Osteocyte (in vitro differentiated cells): ENCODE measurements around the gene CCNB2. TPM values are rescaled to one million over a fixed set of nuclear protein-coding genes. Genes with fewer than 3 reads are reported as not detected.

Experiments
- DNase-seq: peaks from one replicate; pipeline ENCODE4 v3.0.0; 2021; ENCODE audit warnings: mixed read lengths; ENCODE audit not compliant: unreplicated experiment; ENCODE audit errors: extremely low spot score
- H3K27ac Mint-ChIP-seq: one replicate; pipeline ENCODE4 v1.8.0; 2021; ENCODE audit warnings: mild to moderate bottlenecking, mixed read lengths; ENCODE audit not compliant: unreplicated experiment
- H3K27me3 Mint-ChIP-seq: one replicate; pipeline ENCODE4 v1.8.0; 2021; ENCODE audit warnings: mixed read lengths; ENCODE audit not compliant: unreplicated experiment
- H3K36me3 Mint-ChIP-seq: one replicate; pipeline ENCODE4 v1.8.0; 2021; ENCODE audit warnings: mixed read lengths; ENCODE audit not compliant: unreplicated experiment
- H3K4me1 Mint-ChIP-seq: one replicate; pipeline ENCODE4 v1.8.0; 2021; ENCODE audit warnings: mixed read lengths; ENCODE audit not compliant: unreplicated experiment
- H3K4me3 Mint-ChIP-seq: one replicate; pipeline ENCODE4 v1.8.0; 2021; ENCODE audit warnings: mild to moderate bottlenecking, moderate library complexity, mixed read lengths; ENCODE audit not compliant: unreplicated experiment
- H3K9me3 Mint-ChIP-seq: one replicate; pipeline ENCODE4 v1.8.0; 2021; ENCODE audit warnings: mixed read lengths; ENCODE audit not compliant: unreplicated experiment
- total RNA-seq: library from RNA; stranded (reverse); gene quantifications from 2 replicates; pipeline ENCODE4 v1.2.1, GENCODE V29; 2021
- TF ChIP-seq, protein P1 (sequence below): fragments of 200-600 bp; sonication (generic); IDR thresholded peaks from 2 replicates; pipeline ENCODE4 v1.5.0; 2021; ENCODE audit warnings: antibody characterized with exemption, mild to moderate bottlenecking, moderate library complexity

Gene CCNB2
- total RNA-seq, 1 donor from 2014 or later: 12.7 TPM

- TF ChIP-seq, protein P1, sequence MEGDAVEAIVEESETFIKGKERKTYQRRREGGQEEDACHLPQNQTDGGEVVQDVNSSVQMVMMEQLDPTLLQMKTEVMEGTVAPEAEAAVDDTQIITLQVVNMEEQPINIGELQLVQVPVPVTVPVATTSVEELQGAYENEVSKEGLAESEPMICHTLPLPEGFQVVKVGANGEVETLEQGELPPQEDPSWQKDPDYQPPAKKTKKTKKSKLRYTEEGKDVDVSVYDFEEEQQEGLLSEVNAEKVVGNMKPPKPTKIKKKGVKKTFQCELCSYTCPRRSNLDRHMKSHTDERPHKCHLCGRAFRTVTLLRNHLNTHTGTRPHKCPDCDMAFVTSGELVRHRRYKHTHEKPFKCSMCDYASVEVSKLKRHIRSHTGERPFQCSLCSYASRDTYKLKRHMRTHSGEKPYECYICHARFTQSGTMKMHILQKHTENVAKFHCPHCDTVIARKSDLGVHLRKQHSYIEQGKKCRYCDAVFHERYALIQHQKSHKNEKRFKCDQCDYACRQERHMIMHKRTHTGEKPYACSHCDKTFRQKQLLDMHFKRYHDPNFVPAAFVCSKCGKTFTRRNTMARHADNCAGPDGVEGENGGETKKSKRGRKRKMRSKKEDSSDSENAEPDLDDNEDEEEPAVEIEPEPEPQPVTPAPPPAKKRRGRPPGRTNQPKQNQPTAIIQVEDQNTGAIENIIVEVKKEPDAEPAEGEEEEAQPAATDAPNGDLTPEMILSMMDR: no peak
- H3K9me3 Mint-ChIP-seq: no peaks in the 10 kb centered on the region
- peaks cover 17% of the 10 kb centered on the region for H3K36me3 Mint-ChIP-seq
- H3K27me3 Mint-ChIP-seq: no peaks in the 10 kb centered on the region
- H3K4me3 Mint-ChIP-seq: no peak overlapping the region
- no peak overlapping the region for H3K27ac Mint-ChIP-seq
- no peak for DNase-seq
- peaks cover 35% of the 10 kb centered on the region for H3K4me1 Mint-ChIP-seq
These were observed 60.8 kb downstream of the CCNB2 start for GRCh38 chr15:59165726-59166125.

GRCh38 chr15:59166166-59166565, 61.2 kb downstream of the CCNB2 start:
- Mint-ChIP-seq H3K36me3 (peaks cover 14% of the 10 kb centered on the region), H3K4me3 (no peak overlapping the region), H3K4me1 (peaks cover 35% of the 10 kb centered on the region), H3K27me3 (no peaks in the 10 kb centered on the region), H3K9me3 (no peaks in the 10 kb centered on the region), H3K27ac (no peak overlapping the region)
- DNase-seq: no peak
- TF ChIP-seq, protein P1: no peak

GRCh38 chr15:59166601-59167265, 61.8 kb downstream of the CCNB2 start:
- TF ChIP-seq, protein P1: no peak
- Mint-ChIP-seq H3K9me3 (no peaks in the 10 kb centered on the region), H3K36me3 (peaks cover 17% of the 10 kb centered on the region), H3K27me3 (no peaks in the 10 kb centered on the region), H3K27ac (no peak overlapping the region), H3K4me3 (no peak overlapping the region), H3K4me1 (peaks cover 35% of the 10 kb centered on the region)
- DNase-seq: no peak

- Mint-ChIP-seq H3K27ac (no peak overlapping the region), H3K9me3 (no peaks in the 10 kb centered on the region), H3K36me3 (peaks cover 23% of the 10 kb centered on the region), H3K4me3 (no peak overlapping the region), H3K27me3 (no peaks in the 10 kb centered on the region), H3K4me1 (peaks cover 35% of the 10 kb centered on the region)
- DNase-seq: no peak
- TF ChIP-seq, protein P1: no peak
These were observed 63.6 kb downstream of the CCNB2 start for GRCh38 chr15:59168536-59168935.

DNA sequence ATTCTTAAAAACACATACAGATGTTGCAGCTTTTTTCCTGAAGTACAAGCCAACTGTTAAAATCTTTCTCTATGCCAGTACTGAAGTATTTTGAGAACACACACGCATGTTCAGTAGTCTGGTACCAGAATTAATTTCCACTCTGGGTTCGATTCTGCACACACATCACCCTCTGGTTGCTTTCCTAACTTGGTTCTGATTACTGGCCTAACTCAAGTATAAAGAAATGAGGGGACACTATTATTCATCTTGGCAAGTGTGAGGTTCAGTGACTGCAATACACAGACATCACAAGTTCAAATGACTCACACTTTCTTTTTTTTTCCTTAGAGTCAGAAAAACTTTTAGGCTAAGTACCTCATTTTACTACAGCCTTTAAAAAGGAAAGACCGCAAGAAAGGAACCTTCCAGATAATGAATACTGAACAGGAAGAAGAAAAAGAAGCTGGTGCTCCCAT, 64.3 kb downstream of the CCNB2 start:
- Mint-ChIP-seq H3K9me3 (no peaks in the 10 kb centered on the region), H3K4me3 (no peak overlapping the region), H3K4me1 (peaks cover 35% of the 10 kb centered on the region), H3K27me3 (no peaks in the 10 kb centered on the region), H3K36me3 (peaks cover 23% of the 10 kb centered on the region), H3K27ac (peak overlapping the region; percentile 91)
- TF ChIP-seq, protein P1: no peak
- no peak for DNase-seq
